H9 (cell line): ENCODE data around the gene C2CD2. TPM values are rescaled to one million over a fixed set of nuclear protein-coding genes. Genes with fewer than 3 reads are reported as not detected.

ENCODE experiments used
- DNase-seq: peaks from one replicate; pipeline ENCODE4 v3.0.0-alpha.2; 2017
- H2AFZ ChIP-seq: one replicate; pipeline ENCODE4 v1.6.1; 2013; ENCODE audit warnings: mild to moderate bottlenecking, low read length, control low read depth, moderate library complexity
- H2AK5ac ChIP-seq: 2 replicates; pipeline ENCODE4 v1.6.1; 2013; ENCODE audit warnings: low read length, control low read depth, mixed read lengths; ENCODE audit not compliant: insufficient read length
- H2BK120ac ChIP-seq: one replicate; pipeline ENCODE4 v1.6.1; 2013; ENCODE audit warnings: low read depth, mild to moderate bottlenecking, low read length, control low read depth, inconsistent platforms; ENCODE audit not compliant: poor library complexity, severe bottlenecking
- H2BK12ac ChIP-seq: 2 replicates; pipeline ENCODE4 v1.6.1; 2013; ENCODE audit warnings: low read length, control low read depth, mixed read lengths, low read depth; ENCODE audit not compliant: insufficient read length
- H2BK15ac ChIP-seq: 2 replicates; pipeline ENCODE4 v1.6.1; 2013; ENCODE audit warnings: low read depth, low read length, control low read depth
- H2BK20ac ChIP-seq: one replicate; pipeline ENCODE4 v1.6.1; 2013; ENCODE audit warnings: low read depth, mild to moderate bottlenecking, low read length, control low read depth, inconsistent platforms; ENCODE audit not compliant: poor library complexity, severe bottlenecking
- H2BK5ac ChIP-seq: 2 replicates; pipeline ENCODE4 v1.6.1; 2013; ENCODE audit warnings: low read length, control low read depth, mixed read lengths; ENCODE audit not compliant: insufficient read length
- H3K14ac ChIP-seq: 2 replicates; pipeline ENCODE4 v1.6.1; 2013; ENCODE audit warnings: low read length, control low read depth; ENCODE audit not compliant: insufficient read depth
- H3K18ac ChIP-seq: 2 replicates; pipeline ENCODE4 v1.6.1; 2013; ENCODE audit warnings: low read depth, mild to moderate bottlenecking, mixed read lengths, low read length, control low read depth; ENCODE audit not compliant: insufficient read length
- H3K23ac ChIP-seq: 2 replicates; pipeline ENCODE4 v1.6.1; 2013; ENCODE audit warnings: low read length, control low read depth, mixed read lengths, low read depth; ENCODE audit not compliant: insufficient read length
- H3K23me2 ChIP-seq: 2 replicates; pipeline ENCODE4 v1.6.1; 2013; ENCODE audit warnings: low read depth, mild to moderate bottlenecking, mixed read lengths, low read length, control low read depth; ENCODE audit not compliant: insufficient read length, poor library complexity, severe bottlenecking
- H3K27ac ChIP-seq: 2 replicates; pipeline ENCODE4 v1.5.1; 2013; ENCODE audit warnings: low read length, control low read depth, mixed read lengths, low read depth; ENCODE audit not compliant: insufficient read length
- H3K27me3 ChIP-seq: 2 replicates; pipeline ENCODE4 v1.6.1; 2013; ENCODE audit warnings: low read length, control low read depth, inconsistent platforms; ENCODE audit not compliant: insufficient read depth
- H3K4ac ChIP-seq: 2 replicates; pipeline ENCODE4 v1.6.1; 2013; ENCODE audit warnings: low read depth, mild to moderate bottlenecking, control low read depth, inconsistent platforms, low read length, moderate library complexity
- H3K4me1 ChIP-seq: 2 replicates; pipeline ENCODE4 v1.6.1; 2013; ENCODE audit warnings: low read length, control low read depth, inconsistent platforms; ENCODE audit not compliant: insufficient read depth
- H3K4me2 ChIP-seq: 2 replicates; pipeline ENCODE4 v1.6.1; 2013; ENCODE audit warnings: low read length, control low read depth, mixed read lengths; ENCODE audit not compliant: insufficient read length, insufficient read depth
- H3K56ac ChIP-seq: 2 replicates; pipeline ENCODE4 v1.6.1; 2013; ENCODE audit warnings: low read depth, mild to moderate bottlenecking, mixed read lengths, low read length, control low read depth; ENCODE audit not compliant: insufficient read length
- H3K79me1 ChIP-seq: 2 replicates; pipeline ENCODE4 v1.6.1; 2013; ENCODE audit warnings: low read depth, mild to moderate bottlenecking, moderate library complexity, low read length, control low read depth, inconsistent platforms; ENCODE audit not compliant: insufficient read depth, poor library complexity, severe bottlenecking
- H3K79me2 ChIP-seq: 2 replicates; pipeline ENCODE4 v1.6.1; 2013; ENCODE audit warnings: low read length, control low read depth, inconsistent platforms; ENCODE audit not compliant: insufficient read depth
- H3K9ac ChIP-seq: 2 replicates; pipeline ENCODE4 v1.6.1; 2013; ENCODE audit warnings: low read length, control low read depth, mixed read lengths; ENCODE audit not compliant: insufficient read length; ENCODE audit errors: extremely low read depth
- H3K9me3 ChIP-seq: one replicate; pipeline ENCODE4 v1.6.1; 2013; ENCODE audit warnings: low read depth, low read length, inconsistent platforms; ENCODE audit not compliant: control insufficient read depth
- H3T11ph ChIP-seq: one replicate; pipeline ENCODE4 v1.6.1; 2013; ENCODE audit warnings: mild to moderate bottlenecking, low read length, control low read depth, inconsistent platforms
- H4K20me1 ChIP-seq: one replicate; pipeline ENCODE4 v1.6.1; 2013; ENCODE audit not compliant: control insufficient read depth, insufficient read length, insufficient read depth
- H4K5ac ChIP-seq: 2 replicates; pipeline ENCODE4 v1.6.1; 2013; ENCODE audit warnings: low read depth, mild to moderate bottlenecking, mixed read lengths, low read length, control low read depth; ENCODE audit not compliant: insufficient read length
- H4K8ac ChIP-seq: replicated peaks from 2 replicates; pipeline ENCODE4 v1.6.1; 2013; ENCODE audit warnings: low read length, control low read depth, mixed read lengths, low read depth; ENCODE audit not compliant: insufficient read length
- H4K91ac ChIP-seq: 2 replicates; pipeline ENCODE4 v1.6.1; 2013; ENCODE audit warnings: low read depth, mild to moderate bottlenecking, moderate library complexity, mixed read lengths, low read length, control low read depth; ENCODE audit not compliant: insufficient read length
- H3K27ac Mint-ChIP-seq, 3 experiments: 2 replicates in 2 of 3; 3 replicates in 1 of 3; pipeline ENCODE4 v1.8.0; 2020 to 2021; ENCODE audit warnings: mixed read lengths in 3 of 3, mild to moderate bottlenecking in 1 of 3, moderate library complexity in 1 of 3
- H3K27me3 Mint-ChIP-seq: 2 replicates; pipeline ENCODE4 v1.8.0; 2021; ENCODE audit warnings: low read depth, mild to moderate bottlenecking, moderate library complexity, mixed read lengths
- H3K36me3 Mint-ChIP-seq, 3 experiments: 2 replicates in 2 of 3; 3 replicates in 1 of 3; pipeline ENCODE4 v1.8.0; 2020 to 2021; ENCODE audit warnings: low read depth in 3 of 3, mixed read lengths in 3 of 3; ENCODE audit not compliant: insufficient read depth in 1 of 3
- H3K4me1 Mint-ChIP-seq, 2 experiments: 2 replicates each; pipeline ENCODE4 v1.8.0; 2020; ENCODE audit warnings: mixed read lengths in 2 of 2
- H3K4me3 Mint-ChIP-seq, 2 experiments: 2 replicates in 1 of 2; 3 replicates in 1 of 2; pipeline ENCODE4 v1.8.0; 2020 to 2021; ENCODE audit warnings: mild to moderate bottlenecking in 2 of 2, mixed read lengths in 2 of 2, moderate library complexity in 1 of 2
- H3K9me3 Mint-ChIP-seq, 2 experiments: 2 replicates in 1 of 2; 3 replicates in 1 of 2; pipeline ENCODE4 v1.8.0; 2020; ENCODE audit warnings: mild to moderate bottlenecking in 2 of 2, mixed read lengths in 2 of 2, moderate library complexity in 1 of 2
- WGBS: extraction: QIAGEN DNeasy Blood & Tissue Kit; methylation state at CpG from one replicate; pipeline ENCODE4 v1.1.7; 2013; ENCODE audit warnings: missing lambda C conversion rate, low lambda C conversion rate, mixed read lengths; ENCODE audit not compliant: insufficient read length; ENCODE audit errors: extremely low coverage; 5-methylcytosine and 5-hydroxymethylcytosine counted together
- total RNA-seq: library from RNA; stranded (reverse); gene quantifications from 2 replicates; pipeline ENCODE4 v1.2.1, GENCODE V29; 2021
- TF ChIP-seq, protein P1 (sequence below): fragments of 200-600 bp; sonication (generic); conservative IDR thresholded peaks from 3 replicates; pipeline ENCODE4 v1.8.0; 2021; ENCODE audit warnings: antibody characterized with exemption, mild to moderate bottlenecking

C2CD2 gene
- total RNA-seq, 1 experiment from 2014 or later = 14.6 TPM

DNA sequence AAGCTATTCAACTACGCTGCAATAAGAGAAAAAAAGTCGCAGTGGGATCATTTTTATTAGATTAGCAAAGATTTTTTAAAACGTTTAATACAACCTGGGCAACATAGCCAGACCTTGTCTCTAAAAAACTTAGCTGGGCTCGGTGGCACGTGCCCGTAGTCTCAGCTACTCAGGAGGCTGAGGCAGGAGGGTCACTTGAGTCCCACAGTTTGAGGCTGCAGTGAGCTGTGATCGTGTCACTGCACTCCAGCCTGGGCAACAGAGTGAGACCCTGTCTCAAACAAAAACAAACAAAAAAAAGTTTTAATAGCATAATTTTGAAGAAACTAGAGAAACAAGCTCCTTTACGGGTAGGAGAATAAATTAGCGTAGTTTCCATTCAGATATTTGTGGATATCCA lies 73.7 kb downstream of the C2CD2 start:
- no CpG with 5 or more reads among the region's 9 CpGs for WGBS
- no peak overlapping the region for H3K27ac ChIP-seq
- H2BK120ac ChIP-seq = no peak overlapping the region
- H4K91ac ChIP-seq = no peak overlapping the region
- peaks cover 4% of the 10 kb centered on the region for H3K23me2 ChIP-seq
- H3K36me3 Mint-ChIP-seq = peaks cover 0 to 9% (median 0%) of the 10 kb centered on the region in 3 experiments; a peak in 2 of 7 replicates
- no peak overlapping the region for H4K5ac ChIP-seq
- no peak overlapping the region for H3K56ac ChIP-seq
- H3K23ac ChIP-seq = no peak overlapping the region
- H3K4me3 Mint-ChIP-seq = peak overlapping the region; percentile 72 to 89
- H2BK12ac ChIP-seq = no peak overlapping the region
- TF ChIP-seq, protein P1, sequence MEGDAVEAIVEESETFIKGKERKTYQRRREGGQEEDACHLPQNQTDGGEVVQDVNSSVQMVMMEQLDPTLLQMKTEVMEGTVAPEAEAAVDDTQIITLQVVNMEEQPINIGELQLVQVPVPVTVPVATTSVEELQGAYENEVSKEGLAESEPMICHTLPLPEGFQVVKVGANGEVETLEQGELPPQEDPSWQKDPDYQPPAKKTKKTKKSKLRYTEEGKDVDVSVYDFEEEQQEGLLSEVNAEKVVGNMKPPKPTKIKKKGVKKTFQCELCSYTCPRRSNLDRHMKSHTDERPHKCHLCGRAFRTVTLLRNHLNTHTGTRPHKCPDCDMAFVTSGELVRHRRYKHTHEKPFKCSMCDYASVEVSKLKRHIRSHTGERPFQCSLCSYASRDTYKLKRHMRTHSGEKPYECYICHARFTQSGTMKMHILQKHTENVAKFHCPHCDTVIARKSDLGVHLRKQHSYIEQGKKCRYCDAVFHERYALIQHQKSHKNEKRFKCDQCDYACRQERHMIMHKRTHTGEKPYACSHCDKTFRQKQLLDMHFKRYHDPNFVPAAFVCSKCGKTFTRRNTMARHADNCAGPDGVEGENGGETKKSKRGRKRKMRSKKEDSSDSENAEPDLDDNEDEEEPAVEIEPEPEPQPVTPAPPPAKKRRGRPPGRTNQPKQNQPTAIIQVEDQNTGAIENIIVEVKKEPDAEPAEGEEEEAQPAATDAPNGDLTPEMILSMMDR = no peak
- H3T11ph ChIP-seq = no peak overlapping the region
- H3K27me3 ChIP-seq = no peaks in the 10 kb centered on the region
- no peak overlapping the region for H3K18ac ChIP-seq
- H2AK5ac ChIP-seq = no peak overlapping the region
- no peak overlapping the region for H3K4me2 ChIP-seq
- H3K27ac Mint-ChIP-seq = no peak overlapping the region
- no peak overlapping the region for H2BK5ac ChIP-seq
- H3K79me1 ChIP-seq = peaks cover 3% of the 10 kb centered on the region
- H3K79me2 ChIP-seq = no peaks in the 10 kb centered on the region
- no peaks in the 10 kb centered on the region; the same call in 1 of the 2 replicates for H3K27me3 Mint-ChIP-seq
- no peak for DNase-seq
- H3K9me3 Mint-ChIP-seq = no peaks in the 10 kb centered on the region; a peak in 1 of 5 replicates
- H4K20me1 ChIP-seq = no peaks in the 10 kb centered on the region
- no peak overlapping the region for H3K9ac ChIP-seq
- no peak overlapping the region for H2BK20ac ChIP-seq
- peaks cover 19 to 22% of the 10 kb centered on the region in 2 experiments for H3K4me1 Mint-ChIP-seq
- H2AFZ ChIP-seq = no peak overlapping the region
- no peaks in the 10 kb centered on the region for H3K9me3 ChIP-seq
- H3K4ac ChIP-seq = no peak overlapping the region
- H2BK15ac ChIP-seq = no peak overlapping the region
- H4K8ac ChIP-seq = no peak overlapping the region
- H3K14ac ChIP-seq = no peak overlapping the region
- H3K4me1 ChIP-seq = no peaks in the 10 kb centered on the region; the same call in 1 of the 2 replicates
